ENCODE data around the gene SLC25A14. TPM values are rescaled to one million over a fixed set of nuclear protein-coding genes. Genes with fewer than 3 reads are reported as not detected.

Gene SLC25A14
- total and polyA plus RNA-seq, 2 of the 8 experiments (the other 6 are each of a cell fraction or from before 2014, with no cell fraction given) = 9.3 to 14.2 TPM

GRCh38 chrX:130347321-130347720 lies 7.6 kb downstream of the SLC25A14 start:
- Histone ChIP-seq H3K56ac (replicated peaks; ENCODE audit: insufficient read length, low read depth, low read length) (no peak overlapping the region), H2BK120ac (replicated peaks; ENCODE audit: low read depth, low read length) (no peak overlapping the region), H3K9me3 (ENCODE audit: insufficient read depth in 2 of 2, low read depth in 1 of 2, low read length in 1 of 2) (no peaks in the 10 kb centered on the region), H4K5ac (ENCODE audit: insufficient read length, low read depth, low read length) (no peak overlapping the region), H3K27ac (ENCODE audit: low read depth, low read length) (no peak overlapping the region), H3K36me3 (ENCODE audit: control insufficient read depth in 2 of 4, insufficient read depth in 4 of 4, low read length in 3 of 4) (peaks cover 0 to 2% (median 0%) of the 10 kb centered on the region in 4 experiments; a peak in 1 of 8 replicates), H3K23me2 (ENCODE audit: low read depth, low read length) (no peaks in the 10 kb centered on the region), H4K20me1 (replicated peaks in 1 of 2; ENCODE audit: control insufficient read depth in 1 of 2, insufficient read depth in 2 of 2, low read length in 2 of 2) (no peaks in the 10 kb centered on the region), H4K8ac (ENCODE audit: extremely low read depth, insufficient read depth, low read length) (no peak overlapping the region), H3K23ac (ENCODE audit: insufficient read length) (no peak overlapping the region), H3K4me3 (ENCODE audit: extremely low read depth in 1 of 4, insufficient read depth in 2 of 4, low read depth in 3 of 4, low read length in 4 of 4) (no peak overlapping the region), H3K79me2 (ENCODE audit: control insufficient read depth in 1 of 2, insufficient read depth in 2 of 2, low read length in 2 of 2) (no peaks in the 10 kb centered on the region), H3K9ac (replicated peaks in 1 of 4; ENCODE audit: extremely low read depth in 1 of 4, low read depth in 3 of 4, low read length in 3 of 4) (no peak overlapping the region), H3K4me1 (replicated peaks in 1 of 4; ENCODE audit: control insufficient read depth in 3 of 4, insufficient read depth in 4 of 4, low read length in 3 of 4) (peaks cover 0 to 2% (median 0%) of the 10 kb centered on the region in 4 experiments; a peak in 1 of 7 replicates), H2AK5ac (ENCODE audit: low read depth, low read length) (no peak overlapping the region), H4K91ac (replicated peaks; ENCODE audit: insufficient read length, low read length) (no peak overlapping the region), H3K4me2 (ENCODE audit: insufficient read depth in 1 of 2, low read depth in 2 of 2, low read length in 2 of 2) (no peak overlapping the region), H2BK15ac (ENCODE audit: low read length) (no peak overlapping the region), H2BK20ac (ENCODE audit: low read length) (no peak overlapping the region), H2BK12ac (ENCODE audit: low read depth, low read length) (no peak overlapping the region), H3K18ac (ENCODE audit: extremely low read depth, low read length) (no peak overlapping the region), H3K14ac (ENCODE audit: insufficient read length) (no peak overlapping the region), H2BK5ac (ENCODE audit: low read depth, low read length) (no peak overlapping the region), H2AFZ (ENCODE audit: low read length) (no peak overlapping the region), H3K79me1 (ENCODE audit: low read depth, low read length) (no peaks in the 10 kb centered on the region), H3K4ac (replicated peaks; ENCODE audit: insufficient read length, low read depth, low read length) (no peak overlapping the region), H3K27me3 (replicated peaks in 1 of 4; ENCODE audit: control insufficient read depth in 3 of 4, extremely low read depth in 1 of 4, insufficient read depth in 3 of 4, low read length in 3 of 4) (no peaks in the 10 kb centered on the region)
- DNase-seq (ENCODE audit: low read depth in 1 of 2, low spot score in 2 of 2) (no peak), FAIRE-seq (no peak)
- ChIA-PET POLR2A (ENCODE audit: partially characterized antibody) (no interaction called here), CTCF (ENCODE audit: partially characterized antibody) (no interaction called here)
- 82% methylated on average over 1 of the region's 1 CpG; no CpG with 5 or more reads in 1 of the 2 experiments for WGBS, 2 experiments (ENCODE audit: extremely low coverage in 1 of 2, insufficient coverage in 1 of 2, insufficient read length in 1 of 2, insufficient replicate concordance in 2 of 2, low coverage in 1 of 2, low lambda C conversion rate in 2 of 2, missing lambda C conversion rate in 1 of 2)
- TF ChIP-seq YY1 (IDR thresholded peaks at IDR 0.05; ENCODE audit: low read depth, low read length) (no peak), RBBP5 (IDR thresholded peaks at IDR 0.05; ENCODE audit: borderline replicate concordance, low read depth, low read length) (no peak), CREB1 (IDR thresholded peaks at IDR 0.05) (no peak)
